ENCODE data around the gene IQSEC1. TPM values are rescaled to one million over a fixed set of nuclear protein-coding genes. Genes with fewer than 3 reads are reported as not detected.

IQSEC1 gene
- total and polyA plus RNA-seq, 10 of the 15 experiments (the other 5 are each of a cell fraction or from before 2014, with no cell fraction given): 0.92 to 55.2 (median 8.5) TPM

DNA sequence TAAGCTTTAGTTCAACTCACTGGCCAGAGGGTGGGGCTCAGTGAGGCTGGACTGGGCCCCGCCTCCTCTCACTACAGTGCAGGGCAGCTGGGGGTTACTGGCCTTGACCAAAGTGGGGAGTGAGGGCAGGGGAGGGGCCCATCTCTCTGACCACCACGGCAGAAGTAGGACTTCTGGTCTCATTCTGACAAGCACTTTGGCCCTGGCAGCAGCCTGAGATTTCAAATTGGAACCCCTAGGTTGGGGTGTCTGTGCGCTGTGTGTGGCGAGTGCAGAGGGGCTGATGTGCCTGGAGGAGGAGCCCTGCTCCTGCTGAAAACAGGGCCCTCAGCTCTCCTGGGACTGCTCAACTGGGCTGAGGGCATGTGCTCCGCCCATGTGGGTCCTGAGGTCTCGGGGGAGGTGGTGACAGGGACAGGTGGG is 171.6 kb downstream of the IQSEC1 start:
- no peaks in the 10 kb centered on the region for H4K20me1 ChIP-seq (ENCODE audit: control insufficient read depth, insufficient read depth)
- in situ Hi-C loops (cut with MboI): no loop called here

More for the DNA sequence above, 171.6 kb downstream of the IQSEC1 start:
- POLR2A ChIA-PET: no interaction called here
- 63% methylated on average over 6 of the region's 6 CpGs for WGBS (ENCODE audit: insufficient coverage, insufficient replicate concordance, low lambda C conversion rate, missing lambda C conversion rate)
- SMC1A ChIA-PET (ENCODE audit: uncharacterized antibody, unreplicated experiment): interaction anchor here (1.0 to 1.1 kb wide), 3 partner anchors 21 to 88 kb away, joined by 3 read pairs; no protein-coding TSS in a partner anchor
- Histone ChIP-seq H3K9me3 (replicated peaks; ENCODE audit: control insufficient read depth, insufficient read depth, low read length) (no peaks in the 10 kb centered on the region), H3K79me2 (ENCODE audit: control insufficient read depth, insufficient read depth, low read length) (no peaks in the 10 kb centered on the region), H3K27ac (ENCODE audit: control insufficient read depth, insufficient read depth) (no peak overlapping the region), H2AFZ (ENCODE audit: control insufficient read depth, low read depth, low read length) (no peak overlapping the region), H3K4me3 (no peak overlapping the region), H3K4me1 (ENCODE audit: control insufficient read depth, insufficient read depth, low read length) (no peaks in the 10 kb centered on the region), H3K4me2 (ENCODE audit: control insufficient read depth, insufficient read depth) (no peak overlapping the region), H3K36me3 (ENCODE audit: control insufficient read depth in 2 of 2, insufficient read depth in 2 of 2, low read length in 1 of 2) (peaks cover 8 to 18% of the 10 kb centered on the region in 2 experiments; a peak in 3 of 4 replicates), H3K9ac (ENCODE audit: control insufficient read depth, insufficient read depth, low read length) (no peak overlapping the region), H3K27me3 (replicated peaks in 1 of 2; ENCODE audit: control insufficient read depth in 2 of 2, insufficient read depth in 2 of 2, low read length in 1 of 2) (no peaks in the 10 kb centered on the region)
- RAD21 ChIA-PET (ENCODE audit: unreplicated experiment): interaction anchor here (1.2 to 1.3 kb wide), 2 partner anchors 83 to 190 kb away, joined by 3 read pairs; no protein-coding TSS in a partner anchor
- TF ChIP-seq KDM1A (IDR thresholded peaks at IDR 0.05; ENCODE audit: borderline replicate concordance): no peak
- peak; percentile 67 for TF ChIP-seq MEF2B (IDR thresholded peaks at IDR 0.05; ENCODE audit: partially characterized antibody, poor library complexity, severe bottlenecking)
- TF ChIP-seq NFYB (IDR thresholded peaks at IDR 0.05; ENCODE audit: insufficient read depth, low read depth, low read length): no peak
- no peak for TF ChIP-seq ZNF622 (IDR thresholded peaks at IDR 0.05)
- TF ChIP-seq ZZZ3 (IDR thresholded peaks at IDR 0.05; ENCODE audit: control insufficient read depth, insufficient read length, low read depth): no peak
- TF ChIP-seq, protein P1, sequence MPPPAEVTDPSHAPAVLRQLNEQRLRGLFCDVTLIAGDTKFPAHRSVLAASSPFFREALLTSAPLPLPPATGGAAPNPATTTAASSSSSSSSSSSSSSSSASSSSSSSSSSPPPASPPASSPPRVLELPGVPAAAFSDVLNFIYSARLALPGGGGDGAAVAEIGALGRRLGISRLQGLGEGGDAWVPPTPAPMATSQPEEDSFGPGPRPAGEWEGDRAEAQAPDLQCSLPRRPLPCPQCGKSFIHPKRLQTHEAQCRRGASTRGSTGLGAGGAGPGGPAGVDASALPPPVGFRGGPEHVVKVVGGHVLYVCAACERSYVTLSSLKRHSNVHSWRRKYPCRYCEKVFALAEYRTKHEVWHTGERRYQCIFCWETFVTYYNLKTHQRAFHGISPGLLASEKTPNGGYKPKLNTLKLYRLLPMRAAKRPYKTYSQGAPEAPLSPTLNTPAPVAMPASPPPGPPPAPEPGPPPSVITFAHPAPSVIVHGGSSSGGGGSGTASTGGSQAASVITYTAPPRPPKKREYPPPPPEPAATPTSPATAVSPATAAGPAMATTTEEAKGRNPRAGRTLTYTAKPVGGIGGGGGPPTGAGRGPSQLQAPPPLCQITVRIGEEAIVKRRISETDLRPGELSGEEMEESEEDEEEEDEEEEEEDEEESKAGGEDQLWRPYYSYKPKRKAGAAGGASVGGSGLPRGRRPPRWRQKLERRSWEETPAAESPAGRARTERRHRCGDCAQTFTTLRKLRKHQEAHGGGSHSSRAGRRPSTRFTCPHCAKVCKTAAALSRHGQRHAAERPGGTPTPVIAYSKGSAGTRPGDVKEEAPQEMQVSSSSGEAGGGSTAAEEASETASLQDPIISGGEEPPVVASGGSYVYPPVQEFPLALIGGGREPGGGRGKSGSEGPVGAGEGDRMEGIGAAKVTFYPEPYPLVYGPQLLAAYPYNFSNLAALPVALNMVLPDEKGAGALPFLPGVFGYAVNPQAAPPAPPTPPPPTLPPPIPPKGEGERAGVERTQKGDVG (CRISPR knock-in tag; IDR thresholded peaks at IDR 0.05): no peak
- TF ChIP-seq SREBF2 (IDR thresholded peaks at IDR 0.05; ENCODE audit: low read length): no peak
- TF ChIP-seq, protein P2, sequence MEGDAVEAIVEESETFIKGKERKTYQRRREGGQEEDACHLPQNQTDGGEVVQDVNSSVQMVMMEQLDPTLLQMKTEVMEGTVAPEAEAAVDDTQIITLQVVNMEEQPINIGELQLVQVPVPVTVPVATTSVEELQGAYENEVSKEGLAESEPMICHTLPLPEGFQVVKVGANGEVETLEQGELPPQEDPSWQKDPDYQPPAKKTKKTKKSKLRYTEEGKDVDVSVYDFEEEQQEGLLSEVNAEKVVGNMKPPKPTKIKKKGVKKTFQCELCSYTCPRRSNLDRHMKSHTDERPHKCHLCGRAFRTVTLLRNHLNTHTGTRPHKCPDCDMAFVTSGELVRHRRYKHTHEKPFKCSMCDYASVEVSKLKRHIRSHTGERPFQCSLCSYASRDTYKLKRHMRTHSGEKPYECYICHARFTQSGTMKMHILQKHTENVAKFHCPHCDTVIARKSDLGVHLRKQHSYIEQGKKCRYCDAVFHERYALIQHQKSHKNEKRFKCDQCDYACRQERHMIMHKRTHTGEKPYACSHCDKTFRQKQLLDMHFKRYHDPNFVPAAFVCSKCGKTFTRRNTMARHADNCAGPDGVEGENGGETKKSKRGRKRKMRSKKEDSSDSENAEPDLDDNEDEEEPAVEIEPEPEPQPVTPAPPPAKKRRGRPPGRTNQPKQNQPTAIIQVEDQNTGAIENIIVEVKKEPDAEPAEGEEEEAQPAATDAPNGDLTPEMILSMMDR (IDR thresholded peaks at IDR 0.05 in 2 of 3, conservative IDR thresholded peaks at IDR 0.05 in 1 of 3; ENCODE audit: control insufficient read depth in 2 of 3, extremely low read depth in 1 of 3, insufficient read depth in 1 of 3, low read depth in 3 of 3, low read length in 3 of 3): peak in 2 of 3 experiments; percentile 10 to 27; a peak in 1 of 6 replicates
- TF ChIP-seq ASH2L (IDR thresholded peaks at IDR 0.05; ENCODE audit: borderline replicate concordance, low read depth): no peak
- no peak for TF ChIP-seq CHD1 (IDR thresholded peaks at IDR 0.05; ENCODE audit: low read depth, low read length)
- no peak for TF ChIP-seq EP300 (IDR thresholded peaks at IDR 0.05; ENCODE audit: borderline replicate concordance in 1 of 2, control insufficient read depth in 1 of 2, low read depth in 2 of 2, low read length in 2 of 2)
- TF ChIP-seq EED (IDR thresholded peaks at IDR 0.05; ENCODE audit: low read depth): no peak
- TF ChIP-seq CEBPB (IDR thresholded peaks at IDR 0.05; ENCODE audit: borderline replicate concordance in 1 of 2, low read depth in 2 of 2, low read length in 2 of 2): no peak
- no peak for TF ChIP-seq ZNF207 (IDR thresholded peaks at IDR 0.05; ENCODE audit: borderline replicate concordance)
- CTCF ChIA-PET: interaction anchor here (0.7 to 1.2 kb wide), 7 partner anchors 10 to 145 kb away, joined by 3 to 5 read pairs (median 3); no protein-coding TSS in a partner anchor
- no peak for DNase-seq (ENCODE audit: low read depth, low spot score)
- intact Hi-C loops (cut with micrococcal nuclease; ENCODE audit: unreplicated experiment): no loop called here
- BruUV-seq (replicated peaks): no TSS peak
- ATAC-seq: peak; percentile 61
- no peak for FAIRE-seq

Data from GM12878 (cell line).